Measurements from ENCODE around the gene MLPH.

Gene MLPH

DNA sequence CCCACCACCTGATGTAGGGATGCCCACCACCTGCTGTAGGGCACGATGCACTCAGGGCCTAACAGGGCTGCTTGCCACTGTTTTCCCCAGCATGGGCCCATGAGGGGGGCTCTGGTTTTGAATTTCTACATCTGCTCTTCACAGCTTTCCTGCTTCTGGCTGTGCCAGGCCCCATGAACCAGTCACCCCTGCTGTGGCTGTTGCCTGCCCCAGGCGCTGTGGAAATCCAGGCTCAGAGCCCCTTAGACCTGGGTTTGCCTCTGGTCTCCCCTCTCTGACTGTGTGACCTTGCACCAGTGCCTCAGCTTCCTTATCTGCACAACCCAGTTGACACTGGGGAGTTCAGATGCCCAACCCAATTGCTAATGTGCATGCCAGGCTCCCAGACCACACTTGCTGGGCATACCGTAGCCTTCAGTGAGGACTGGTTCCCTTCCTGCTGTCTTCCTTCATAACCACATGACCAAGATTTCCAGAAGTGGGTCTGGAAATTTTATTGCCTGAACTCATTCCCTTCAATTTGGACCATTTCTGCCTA, 6.0 kb upstream of the MLPH start:
- DNase-seq, result no peak

DNA sequence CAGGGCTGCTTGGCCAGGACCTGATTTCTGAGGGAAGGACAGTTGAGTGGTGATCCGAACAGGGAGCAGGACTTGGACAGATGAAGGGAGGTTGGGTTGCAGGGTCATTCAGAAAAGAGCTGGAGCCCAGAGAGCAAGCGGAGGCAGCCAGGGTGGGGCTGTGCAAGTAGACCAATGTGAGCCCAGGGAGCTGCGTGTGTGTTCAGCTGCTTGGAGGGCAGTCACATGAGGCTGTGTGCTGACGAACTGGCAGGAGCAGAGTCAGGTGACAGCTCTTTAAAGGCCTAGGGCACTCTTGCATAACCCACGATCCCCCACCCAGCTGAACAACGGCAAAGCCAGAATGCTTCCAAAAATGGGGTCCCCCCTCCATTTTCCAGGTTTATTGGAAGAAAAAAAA, 4.6 kb upstream of the MLPH start:
- peak; percentile 50 to 80 (median 59) for DNase-seq

DNA sequence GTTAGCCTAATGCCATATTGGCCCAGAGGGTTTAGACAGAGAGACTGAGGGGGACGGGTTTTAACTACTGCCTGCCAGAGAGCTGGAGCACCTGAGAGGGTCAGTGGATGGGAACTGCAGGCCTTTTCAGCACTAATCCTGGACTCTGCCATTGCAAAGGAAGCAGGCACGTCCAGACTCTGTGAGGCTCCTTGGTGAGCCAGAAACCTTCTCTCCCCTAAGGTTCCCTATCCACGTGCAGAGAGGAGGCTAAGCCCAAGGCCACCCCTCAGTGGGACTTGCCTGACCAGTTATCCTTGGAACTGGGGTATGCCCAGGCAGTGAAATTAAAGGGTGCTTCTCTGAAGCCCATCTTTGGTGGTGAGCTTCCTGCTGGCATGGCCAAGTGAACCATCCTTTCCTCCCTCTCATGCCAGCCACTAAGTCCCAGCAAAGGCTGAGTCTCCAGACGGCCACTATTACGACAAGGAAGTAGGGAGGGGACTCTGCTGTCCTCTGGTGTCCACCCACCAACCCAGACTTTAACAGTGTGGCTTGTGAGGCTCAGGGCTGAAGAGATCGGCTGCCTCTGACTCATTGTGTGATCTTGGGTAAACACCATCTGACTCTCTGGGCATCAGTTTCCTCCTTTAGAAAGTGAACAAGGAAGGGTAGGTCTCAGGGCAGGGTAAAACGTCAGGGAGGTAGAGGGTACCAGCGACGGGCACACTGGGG, 3.9 kb upstream of the MLPH start:
- no peak for DNase-seq

DNA sequence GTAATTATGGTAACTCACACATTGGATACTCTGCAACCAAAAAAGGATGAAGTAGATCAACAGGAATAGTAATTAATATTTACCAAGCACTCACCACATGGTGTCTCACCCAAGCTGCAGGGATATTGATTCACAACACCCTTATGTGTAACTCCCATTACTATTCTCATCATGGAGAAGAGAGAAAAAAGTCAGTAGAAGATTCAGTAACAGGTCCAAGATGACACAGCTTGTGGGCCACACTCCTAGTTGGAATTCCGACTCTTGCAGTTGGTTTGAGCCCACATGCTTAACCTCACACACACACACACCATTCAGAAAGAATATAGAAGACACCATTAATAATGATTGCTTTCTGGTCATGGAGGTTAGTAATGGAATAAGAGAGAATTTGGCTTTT, 1.7 kb upstream of the MLPH start:
- DNase-seq, result peak in 1 of 3 experiments; percentile 14

DNA sequence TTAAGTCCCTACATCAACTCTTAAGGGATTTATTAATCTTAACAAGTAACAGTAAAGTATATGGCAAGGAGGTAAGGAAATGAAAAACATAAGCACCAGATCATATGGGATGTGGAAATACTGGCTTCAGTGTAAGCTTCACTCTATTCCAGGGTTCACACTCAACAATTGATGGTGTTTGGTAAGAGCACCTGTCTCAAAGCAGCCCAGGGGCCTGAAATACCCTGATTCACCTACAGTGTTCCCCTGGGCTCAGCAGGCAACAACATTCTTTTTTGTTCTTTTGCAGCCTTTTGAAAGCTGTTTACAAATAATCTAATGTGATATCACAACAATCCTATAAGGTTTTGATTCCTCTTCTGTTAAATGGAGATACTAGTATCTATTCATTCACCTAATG, 1.2 kb upstream of the MLPH start:
- peak in 1 of 3 experiments; percentile 5 for DNase-seq

DNA sequence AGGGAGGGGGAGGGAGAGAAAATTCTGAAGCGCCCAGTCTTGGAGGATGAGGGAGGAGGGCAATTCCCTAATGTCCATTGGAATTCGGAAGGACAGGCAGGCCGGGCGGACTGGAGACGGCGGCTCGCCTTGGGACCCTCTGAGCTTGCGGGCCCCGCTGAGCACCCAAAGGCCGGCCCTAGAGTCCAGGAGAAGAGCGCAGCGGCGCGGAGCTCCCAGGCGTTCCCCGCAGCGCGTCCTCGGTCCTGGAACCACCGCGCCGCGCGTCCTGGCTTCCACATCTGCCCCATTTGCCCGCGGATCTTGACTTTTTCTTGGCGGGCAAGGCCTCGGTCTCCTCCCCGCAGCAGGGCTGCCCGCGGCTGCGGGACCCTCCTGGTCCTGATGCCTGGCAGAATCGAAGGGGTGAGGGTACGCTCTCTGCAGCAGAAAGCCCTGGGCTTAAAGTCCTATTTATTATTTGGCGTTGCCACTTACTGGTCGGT, 675 bp upstream of the MLPH start:
- DNase-seq, result no peak

DNA sequence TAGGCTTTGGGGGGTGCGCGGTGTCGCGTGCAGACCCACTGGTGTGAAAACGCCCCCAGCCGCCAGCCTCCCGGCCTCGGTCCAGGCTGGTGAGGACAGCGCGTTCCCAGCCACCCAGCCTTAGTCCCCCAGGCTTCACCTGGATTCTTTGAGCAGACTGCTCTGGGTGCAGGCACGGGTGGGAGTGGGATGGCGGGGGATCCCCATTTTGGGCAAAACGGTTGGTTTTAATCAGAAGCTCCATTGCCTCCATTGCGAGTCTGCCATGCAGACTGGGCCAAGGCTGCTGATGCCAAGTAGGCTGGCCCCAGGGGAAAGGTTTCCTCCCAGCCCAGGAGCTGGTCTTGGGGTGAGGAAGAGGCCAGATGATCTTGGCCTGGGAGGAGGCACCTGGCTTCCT, 445 bp downstream of the MLPH start:
- DNase-seq, result no peak

DNA sequence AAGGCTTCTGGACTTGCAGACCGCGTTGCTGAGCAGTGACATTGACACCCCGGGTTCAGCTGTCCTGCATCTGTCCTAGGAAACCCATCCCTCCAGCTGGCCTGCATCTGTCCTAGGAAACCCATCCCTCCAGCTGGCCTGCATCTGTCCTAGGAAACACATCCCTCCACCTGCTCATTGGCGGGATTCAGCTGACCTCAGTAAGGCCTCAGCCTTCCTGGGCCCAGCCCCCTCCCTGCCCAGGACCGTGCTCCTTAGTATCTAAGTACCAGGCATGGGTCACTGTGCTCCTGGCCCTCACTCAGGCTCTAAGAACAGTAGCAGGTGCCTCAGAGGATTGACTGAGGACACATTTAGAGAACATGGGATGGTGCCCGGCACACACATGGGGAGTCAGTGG, 1.2 kb downstream of the MLPH start:
- no peak for DNase-seq

DNA sequence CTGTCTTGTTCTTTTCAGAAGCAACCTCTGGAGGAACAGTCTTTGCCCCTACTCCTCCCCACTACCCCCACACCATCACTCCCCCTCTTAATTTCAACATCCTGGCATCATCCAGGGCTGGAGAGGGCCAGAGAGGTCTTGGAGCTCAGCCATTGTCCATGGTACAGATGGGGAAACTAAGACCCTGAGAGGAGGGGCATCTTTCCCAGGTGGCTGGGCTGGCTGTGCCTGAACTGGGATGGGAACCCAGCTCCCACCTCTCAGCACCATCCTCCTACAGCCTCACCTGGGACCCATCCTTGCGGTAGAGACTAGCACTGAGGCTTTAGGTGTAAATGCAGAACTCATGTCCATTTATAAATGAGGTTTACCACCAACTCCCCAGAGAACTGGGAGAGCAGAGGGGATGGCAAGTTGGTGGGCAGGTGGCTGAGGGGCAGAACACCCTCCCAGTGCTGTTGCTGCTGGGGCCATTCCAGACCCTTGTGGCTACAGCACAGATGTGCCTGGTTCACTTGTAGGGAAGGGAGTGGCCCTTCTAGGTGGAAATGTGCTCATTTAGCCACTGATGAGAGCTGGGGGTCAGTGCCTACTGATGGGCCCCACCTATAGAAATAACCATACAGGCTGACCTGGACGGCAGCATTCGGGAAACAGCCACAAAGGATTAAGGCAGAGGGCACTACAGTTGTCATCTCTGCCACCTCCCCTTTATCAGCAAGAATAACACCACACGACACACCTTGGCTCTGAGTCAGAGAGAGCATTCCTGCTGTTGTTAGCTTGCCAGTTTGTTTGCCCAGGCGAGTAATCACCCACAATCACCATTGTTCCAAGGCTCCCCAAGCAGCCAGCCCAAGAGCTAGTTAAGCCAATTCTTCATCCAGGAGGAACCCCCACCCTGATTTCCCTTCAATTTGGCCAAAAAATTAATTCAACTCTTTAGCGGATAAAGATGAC, 2.1 kb downstream of the MLPH start:
- DNase-seq, result no peak

DNA sequence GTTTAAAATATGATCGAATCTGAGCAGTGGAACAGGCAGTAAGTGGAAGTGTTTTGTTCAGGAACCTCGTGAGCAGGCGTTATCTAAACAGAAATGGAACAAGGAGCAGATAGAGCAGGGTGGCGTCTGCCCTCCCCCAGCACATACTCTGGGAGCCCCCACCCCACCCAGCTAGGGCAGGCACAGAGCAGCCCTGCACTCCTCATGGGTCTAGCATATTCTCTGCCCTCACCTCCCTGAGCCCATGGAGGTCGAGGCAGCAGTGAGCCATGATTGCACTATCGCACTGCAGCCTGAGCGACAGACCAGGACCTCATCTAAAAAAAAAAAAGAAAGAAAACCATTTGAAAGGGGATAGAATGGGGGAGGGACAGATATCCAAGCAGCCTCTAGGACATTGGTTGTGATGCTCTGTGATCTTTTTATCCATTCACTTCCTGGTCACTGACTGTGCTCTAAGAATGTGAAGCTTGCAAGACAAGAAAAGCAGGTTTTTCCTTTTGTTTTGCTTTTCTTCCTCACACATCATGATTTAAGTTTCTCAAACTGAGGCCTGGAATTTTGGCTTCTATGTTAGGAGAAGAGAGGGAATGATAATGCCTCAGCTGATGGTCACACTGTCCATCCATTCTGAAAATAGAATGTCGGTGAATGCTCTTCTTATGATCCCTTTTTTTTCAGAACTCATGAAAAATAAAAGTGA, 3.1 kb downstream of the MLPH start:
- peak in 1 of 3 experiments; percentile 4 for DNase-seq

DNA sequence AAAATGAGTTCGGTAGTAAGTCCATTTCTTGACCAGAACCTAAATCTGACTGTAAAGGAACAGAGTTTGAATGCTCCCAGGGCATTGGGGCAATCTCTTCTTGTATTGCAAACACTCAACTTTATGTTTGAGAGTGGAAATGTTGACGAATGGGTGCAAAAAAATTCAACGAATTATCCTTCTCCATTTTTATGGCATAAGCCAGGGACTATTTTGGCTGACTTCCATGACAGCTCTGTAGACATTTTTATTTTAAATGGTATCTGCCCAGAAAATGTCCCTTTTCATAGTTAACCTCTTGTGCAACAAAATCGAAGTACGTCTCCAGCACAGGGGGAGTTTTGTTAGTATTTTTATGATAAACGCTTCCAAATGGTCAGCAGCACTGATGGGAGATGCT, 3.7 kb downstream of the MLPH start:
- DNase-seq, result no peak

DNA sequence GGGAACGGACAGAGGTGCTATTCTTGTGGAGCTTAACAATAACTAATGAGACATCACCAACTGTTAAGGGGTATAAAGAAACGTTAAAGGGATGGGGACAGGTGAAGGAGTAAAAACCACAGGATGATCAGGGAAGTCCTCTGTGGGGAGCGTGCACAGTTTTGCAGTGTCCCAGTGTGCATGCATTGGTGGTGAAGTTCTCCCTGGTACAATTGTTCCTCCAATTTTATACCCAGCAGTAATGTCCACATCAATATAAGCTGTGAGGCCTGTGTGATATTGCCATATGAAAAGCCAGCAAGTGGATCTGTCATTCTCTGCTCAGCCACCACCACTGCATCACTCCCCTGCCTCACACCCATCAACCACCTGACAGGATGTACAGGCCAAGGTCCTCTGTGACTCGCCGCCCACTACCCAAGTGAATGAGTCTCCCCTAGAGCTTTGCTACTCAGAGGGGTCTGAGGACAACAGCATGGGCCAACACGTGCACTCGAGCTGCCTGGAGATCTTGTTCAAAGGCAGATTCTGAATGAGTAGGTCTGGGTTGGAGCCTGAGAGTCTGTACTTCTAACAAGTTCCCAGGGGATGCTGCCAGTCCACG, 4.6 kb downstream of the MLPH start:
- no peak for DNase-seq

DNA sequence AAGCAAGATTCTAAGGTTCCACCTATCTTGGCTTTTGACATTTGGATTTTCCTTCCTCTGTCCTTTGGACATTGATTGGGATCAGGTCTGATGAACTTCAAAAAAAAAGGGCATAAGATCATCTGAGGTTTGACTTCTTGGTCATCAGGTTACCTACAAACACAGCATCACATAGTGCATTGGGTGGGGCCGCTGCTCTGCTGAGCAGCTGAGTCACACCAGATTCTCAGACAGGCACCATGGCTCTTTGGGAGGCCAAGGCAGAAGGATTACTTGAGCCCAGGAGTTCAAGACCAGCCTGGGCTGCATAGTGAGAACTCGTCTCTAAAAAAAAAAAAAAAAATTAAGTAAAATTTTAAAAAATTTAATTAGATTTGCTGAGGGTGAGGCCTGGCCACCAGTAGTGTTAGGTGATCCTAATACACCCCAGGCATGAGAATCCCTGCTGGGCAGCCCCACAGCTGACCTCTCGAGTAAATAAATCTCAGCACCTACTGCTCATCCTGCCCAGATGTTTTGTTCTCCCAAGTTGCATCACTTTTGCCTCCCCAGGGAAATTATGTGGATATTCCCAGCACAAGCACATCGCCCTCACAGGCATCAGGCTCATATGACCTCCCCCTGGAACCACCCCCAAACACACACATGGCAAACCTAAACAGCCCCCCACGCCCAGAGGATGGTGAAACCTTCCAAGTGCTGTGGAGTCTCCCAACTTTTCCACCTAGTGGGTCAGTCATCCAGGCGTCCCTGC, 5.3 kb downstream of the MLPH start:
- DNase-seq, result no peak

DNA sequence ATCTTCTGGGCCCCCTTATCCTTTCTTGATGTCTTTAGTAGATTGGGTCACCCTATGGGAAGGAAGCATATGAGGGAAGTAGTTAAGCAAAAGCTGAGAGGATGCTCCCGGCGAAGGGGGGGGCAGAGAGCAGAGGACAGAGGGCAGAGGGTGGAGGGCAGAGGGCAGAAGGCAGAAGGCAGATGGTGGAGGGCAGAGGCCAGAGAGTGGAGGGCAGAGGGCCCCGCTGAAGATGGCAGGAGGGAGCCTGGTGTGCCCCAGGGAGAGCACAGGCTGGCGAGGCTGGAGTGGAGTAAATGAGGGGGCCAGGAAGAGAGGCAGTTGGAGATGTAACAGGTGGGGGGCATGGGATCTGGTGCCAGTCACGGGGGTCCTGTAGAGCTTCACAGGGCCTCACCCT, 7.0 kb downstream of the MLPH start:
- no peak for DNase-seq

DNA sequence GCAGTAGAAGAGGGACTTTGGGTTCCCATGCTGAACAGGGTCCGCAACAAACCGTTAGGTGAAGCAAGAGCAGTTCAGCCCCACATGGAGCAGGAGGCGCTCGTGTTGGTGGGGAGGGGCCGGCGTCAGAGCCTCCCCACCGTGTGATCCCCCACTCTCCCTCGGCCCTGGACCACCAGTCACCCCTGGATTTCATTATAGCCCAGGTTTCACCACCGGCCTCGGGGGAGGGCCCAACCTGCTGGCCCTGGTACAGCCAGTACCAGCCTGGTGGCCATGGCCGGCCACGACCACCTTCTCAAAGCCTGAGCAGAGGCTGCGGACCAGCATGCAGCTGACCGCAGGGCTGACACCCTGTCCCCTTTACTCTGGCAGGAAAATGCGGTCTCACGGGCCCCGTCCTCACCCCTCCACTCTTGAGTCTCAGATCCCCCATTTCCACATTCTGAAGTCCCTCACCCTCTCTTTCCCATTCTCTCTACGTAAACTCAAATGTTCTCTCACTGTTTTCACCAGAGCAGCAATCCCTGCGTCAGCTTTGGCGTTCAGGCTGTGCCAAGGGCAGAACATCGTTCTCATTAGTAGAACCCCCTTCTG, 8.6 kb downstream of the MLPH start:
- DNase-seq, result no peak

DNA sequence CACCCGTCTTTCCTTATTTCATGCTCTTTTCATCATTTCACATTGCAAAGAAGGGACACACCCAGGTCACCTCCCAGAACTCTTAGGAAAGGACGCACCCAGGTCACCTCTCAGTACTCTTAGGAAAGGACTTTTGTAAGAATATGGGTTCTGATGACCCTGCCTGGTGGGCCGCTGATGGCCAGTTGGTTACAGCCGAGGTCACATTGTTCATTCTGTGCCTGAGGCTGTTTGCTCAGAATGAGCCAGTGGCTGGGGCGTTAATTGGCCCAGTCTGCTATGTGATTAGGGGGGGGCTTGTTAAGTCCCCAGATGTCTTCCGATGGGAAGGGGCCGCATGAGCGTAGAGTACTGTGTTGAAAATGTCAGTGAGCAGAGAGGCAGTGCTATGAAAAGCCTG, 9.4 kb downstream of the MLPH start:
- peak in 2 of 3 experiments; percentile 12 to 55 for DNase-seq

DNA sequence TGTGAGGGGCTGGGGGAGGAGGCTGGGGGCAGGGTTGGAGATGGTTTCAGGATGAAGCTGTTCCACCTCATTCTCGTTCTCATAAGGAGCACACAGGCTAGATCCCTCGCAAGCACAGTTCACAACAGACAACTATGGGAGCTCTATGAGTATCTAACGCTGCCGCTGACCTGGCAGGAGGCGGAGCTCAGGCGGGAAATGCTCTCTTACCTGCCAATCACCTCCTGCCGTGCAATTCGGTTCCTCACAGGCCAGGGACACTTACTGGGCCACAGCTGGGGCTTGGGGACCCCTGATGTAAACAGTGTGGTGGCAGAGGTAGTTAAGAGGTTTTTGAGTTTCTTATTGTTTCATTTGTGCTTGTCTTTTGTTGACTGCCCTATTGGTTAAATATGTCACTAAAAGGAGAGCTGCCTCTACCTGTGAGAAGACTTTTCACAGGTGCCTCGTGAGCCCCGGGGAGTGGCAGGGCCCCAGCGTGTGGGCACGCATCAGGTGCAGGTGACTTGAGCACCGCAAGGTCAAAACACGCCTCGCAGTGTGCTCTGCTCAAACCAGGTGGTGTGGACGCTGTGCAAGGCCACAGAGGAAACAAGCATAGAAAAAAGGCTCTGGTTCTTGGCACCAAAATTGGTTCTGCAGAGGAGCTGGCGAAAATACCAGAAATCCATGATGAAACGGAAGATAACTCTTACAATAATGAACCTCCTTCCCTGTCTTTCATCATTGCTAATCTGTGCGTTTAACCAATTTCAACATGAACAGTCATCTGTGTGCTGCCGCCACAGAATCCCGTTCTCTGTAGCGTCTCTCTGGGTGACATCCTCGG, 10.2 kb downstream of the MLPH start:
- peak in 2 of 3 experiments; percentile 34 to 45 for DNase-seq

DNA sequence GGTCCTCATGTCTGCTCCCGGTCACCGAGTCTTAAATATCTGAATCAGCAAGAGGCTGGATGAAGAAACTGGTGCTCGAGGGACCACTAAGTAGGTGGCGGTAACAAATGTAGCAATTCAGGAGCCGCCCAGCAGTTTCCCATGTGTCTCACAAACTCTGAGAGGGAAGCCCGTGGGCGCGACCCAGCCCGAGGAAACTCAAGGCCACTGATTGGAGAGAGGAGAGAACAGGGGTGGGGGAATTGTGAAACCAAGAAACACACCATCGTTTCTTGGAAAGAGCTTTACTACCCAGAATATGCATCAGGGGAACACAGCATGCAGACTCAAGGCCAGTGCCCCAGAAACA, 10.8 kb downstream of the MLPH start:
- no peak for DNase-seq

DNA sequence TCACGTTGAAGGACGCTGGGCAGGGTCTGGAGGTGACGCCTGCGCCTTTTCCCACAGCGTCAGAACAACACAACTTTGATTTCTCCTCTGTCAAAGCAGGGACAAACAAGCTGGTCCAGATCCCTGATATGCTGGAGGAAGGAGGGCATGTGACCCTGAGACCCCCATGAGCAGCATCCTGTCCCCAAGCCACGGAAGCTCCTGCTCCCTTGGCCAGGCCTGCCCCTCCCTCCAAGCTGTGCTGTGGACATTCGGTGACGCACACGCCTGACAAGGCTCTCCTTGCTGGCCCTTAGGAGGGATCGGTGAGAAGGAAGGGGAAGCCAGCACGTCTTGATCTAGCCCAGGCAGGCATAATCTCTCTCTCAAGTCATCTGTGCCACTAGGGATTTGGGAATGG, 11.3 kb downstream of the MLPH start:
- no peak for DNase-seq

DNA sequence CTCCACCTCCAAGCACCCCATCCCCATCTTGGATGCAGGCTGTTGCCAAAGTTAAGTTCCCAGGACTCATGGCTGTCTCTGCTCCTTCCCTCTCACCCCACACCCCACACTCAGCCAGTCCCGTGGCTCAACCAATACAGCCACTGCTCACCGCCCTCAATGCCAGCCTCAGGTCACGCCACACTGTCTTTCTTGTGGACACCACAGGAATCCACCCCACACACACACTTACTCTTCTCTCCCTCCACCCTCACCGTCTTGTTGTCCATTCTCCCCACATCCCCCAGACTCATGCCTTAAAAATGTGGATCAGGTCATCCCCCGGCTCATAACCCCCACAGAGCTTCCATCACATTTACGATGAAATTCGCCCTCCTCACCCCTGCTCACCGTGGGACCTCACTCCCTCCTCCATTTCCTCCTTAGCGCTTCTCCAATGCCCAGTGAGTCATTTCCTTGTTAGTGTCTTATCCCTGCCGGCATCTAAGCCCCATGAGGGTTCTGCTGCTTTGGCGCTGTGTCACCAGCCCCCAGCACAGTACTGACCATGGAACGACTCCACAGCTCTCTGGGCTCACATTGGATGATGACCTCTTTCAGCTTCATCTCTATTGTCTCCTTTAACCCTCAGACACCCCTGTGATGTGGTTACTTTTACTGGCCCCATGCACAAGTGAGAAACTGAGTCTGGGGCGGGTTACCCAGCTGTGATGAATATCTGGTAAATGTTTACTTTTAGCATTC, 13.8 kb downstream of the MLPH start:
- DNase-seq, result no peak

Data from NCI-H1417 (cell line).